Measurements from ENCODE around the gene MARF1. TPM values are rescaled to one million over a fixed set of nuclear protein-coding genes. Genes with fewer than 3 reads are reported as not detected.

Gene MARF1
- total RNA-seq, 4 donors from 2014 or later, result 45.6 to 57.1 (median 50.9) TPM

GRCh38 chr16:15649727-15650018 lies 6.7 kb upstream of the MARF1 start:
- no peak for TF ChIP-seq CTCF (IDR thresholded peaks at IDR 0.05; ENCODE audit: low read depth)

DNA sequence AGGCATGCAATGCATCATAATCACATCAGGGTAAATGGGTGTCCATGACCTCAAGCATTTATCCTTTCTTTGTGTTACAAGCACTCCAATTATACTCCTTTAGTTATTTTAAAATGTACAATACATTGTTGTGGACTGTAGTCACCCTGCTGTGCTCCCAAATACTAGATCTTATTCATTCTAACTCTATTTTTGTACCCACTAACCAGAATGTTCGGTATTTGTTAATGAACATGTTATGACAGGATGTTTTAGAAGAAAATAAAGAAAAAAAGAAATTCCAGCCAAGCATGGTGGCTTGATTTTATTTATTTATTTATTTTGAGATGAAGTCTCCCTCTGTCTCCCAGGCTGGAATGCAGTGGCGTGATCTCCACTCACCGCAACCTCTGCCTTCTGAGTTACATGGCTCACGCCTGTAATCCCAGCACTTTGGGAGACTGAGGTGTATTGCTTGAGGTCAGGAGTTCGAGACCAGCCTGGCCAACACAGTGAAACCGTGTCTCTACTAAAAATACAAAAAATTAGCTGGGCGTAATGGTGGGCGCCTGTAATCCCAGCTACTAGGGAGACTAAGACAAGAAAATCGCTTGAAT lies 5.3 kb upstream of the MARF1 start:
- no peak for TF ChIP-seq CTCF (IDR thresholded peaks at IDR 0.05; ENCODE audit: low read depth)

DNA sequence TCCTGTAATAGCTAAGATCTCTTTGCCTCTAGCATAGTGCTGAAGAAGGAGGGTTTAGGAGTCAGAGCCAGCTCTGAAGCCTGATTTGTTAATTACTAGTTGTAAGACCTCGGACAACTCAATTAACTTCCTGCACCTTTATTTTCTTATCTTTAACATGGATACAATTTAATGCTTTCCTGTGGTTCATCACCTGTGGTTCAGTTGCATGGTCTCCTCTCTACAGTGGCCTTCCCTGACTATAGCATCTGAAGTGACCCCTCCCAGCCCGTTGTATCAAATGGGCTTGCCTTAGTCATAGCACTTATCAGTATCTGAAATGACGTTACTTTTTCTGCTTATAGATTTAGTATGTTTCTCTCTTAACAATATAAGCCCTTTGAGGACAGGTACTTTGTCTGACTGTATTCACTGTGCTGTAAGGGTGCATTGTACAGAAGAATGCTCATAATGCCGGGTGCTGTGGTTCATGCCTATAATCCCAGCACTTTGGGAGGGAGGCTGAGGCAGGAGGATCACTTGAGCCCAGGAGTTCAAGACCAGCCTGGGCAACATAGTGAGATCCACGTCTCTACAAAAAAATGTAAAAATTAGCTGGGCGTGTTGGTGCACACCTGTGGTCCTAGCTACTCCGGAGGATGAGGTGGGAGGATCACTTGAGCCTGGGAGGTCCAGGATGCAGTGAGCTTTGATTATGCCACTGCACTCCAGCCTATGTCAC lies 4.5 kb upstream of the MARF1 start:
- no peak for TF ChIP-seq CTCF (IDR thresholded peaks at IDR 0.05; ENCODE audit: low read depth)

DNA sequence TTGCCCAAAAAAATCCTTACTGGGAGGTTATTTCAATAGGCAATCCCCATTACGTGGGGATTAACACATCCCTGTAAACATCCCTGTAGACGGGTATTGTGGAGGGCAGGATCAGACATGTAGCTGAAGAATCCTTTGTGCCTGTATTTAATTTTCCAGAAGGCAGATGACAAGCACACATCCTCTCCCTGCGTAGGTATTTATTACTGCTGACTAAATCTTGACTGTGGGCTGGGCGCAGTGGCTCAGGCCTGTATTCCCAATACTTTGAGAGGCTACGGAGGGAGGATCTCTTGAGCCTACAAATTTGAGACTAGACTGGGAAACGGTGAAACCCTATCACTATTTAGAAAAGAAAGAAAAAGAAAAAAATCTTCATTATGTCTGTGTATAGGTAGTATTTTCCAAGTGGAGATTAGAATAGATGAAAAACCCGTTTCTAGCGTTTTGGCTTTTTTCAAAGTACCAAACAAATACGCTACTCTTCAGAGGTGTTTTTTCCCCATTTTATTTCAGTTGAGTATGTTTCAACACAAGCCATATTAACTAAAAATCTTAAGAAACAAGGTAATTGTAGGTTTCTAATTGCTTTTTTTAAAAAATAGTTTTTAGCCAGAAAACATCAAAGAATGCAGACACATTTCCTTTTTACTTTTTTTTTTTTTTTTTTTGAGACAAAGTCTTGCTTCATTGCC lies 1.5 kb upstream of the MARF1 start:
- no peak for TF ChIP-seq CTCF (IDR thresholded peaks at IDR 0.05; ENCODE audit: low read depth)

- TF ChIP-seq CTCF (IDR thresholded peaks at IDR 0.05; ENCODE audit: low read depth), result no peak
These were observed 944 bp upstream of the MARF1 start for GRCh38 chr16:15643946-15644250.

- no peak for TF ChIP-seq CTCF (IDR thresholded peaks at IDR 0.05; ENCODE audit: low read depth)
These were observed 352 bp downstream of the MARF1 start for GRCh38 chr16:15642557-15643047.

- no peak for TF ChIP-seq CTCF (IDR thresholded peaks at IDR 0.05; ENCODE audit: low read depth)
These were observed 999 bp downstream of the MARF1 start for GRCh38 chr16:15641753-15642556.

Data from subcutaneous adipose tissue (tissue), 4 donors.